ENCODE results near the gene CNOT1.
A peak's percentile ranks its signal among the peaks of the same experiment; 100 is the strongest.

Gene CNOT1

GRCh38 chr16:58490065-58490464, 139.6 kb downstream of the CNOT1 start:
- no peak for DNase-seq

- DNase-seq, result no peak
These were observed 141.1 kb downstream of the CNOT1 start for GRCh38 chr16:58488531-58488930.

- peak in 51 of 56 donors; percentile 17 to 85 (median 59) for DNase-seq
These were observed 141.9 kb downstream of the CNOT1 start for GRCh38 chr16:58487566-58488351.

GRCh38 chr16:58485184-58485887, 144.3 kb downstream of the CNOT1 start:
- no peak for DNase-seq

GRCh38 chr16:58481931-58482330, 147.7 kb downstream of the CNOT1 start:
- no peak for DNase-seq

GRCh38 chr16:58481226-58481869, 148.3 kb downstream of the CNOT1 start:
- DNase-seq, result no peak

- DNase-seq, result no peak
These were observed 151.2 kb downstream of the CNOT1 start for GRCh38 chr16:58478427-58478826.

- no peak for DNase-seq
These were observed 152.8 kb downstream of the CNOT1 start for GRCh38 chr16:58476791-58477190.

GRCh38 chr16:58475091-58475619, 154.5 kb downstream of the CNOT1 start:
- DNase-seq, result no peak

GRCh38 chr16:58474296-58474695, 155.3 kb downstream of the CNOT1 start:
- DNase-seq, result no peak

GRCh38 chr16:58472827-58473226, 156.8 kb downstream of the CNOT1 start:
- no peak for DNase-seq

- no peak for DNase-seq
These were observed 157.4 kb downstream of the CNOT1 start for GRCh38 chr16:58472266-58472665.

GRCh38 chr16:58471209-58471975, 158.2 kb downstream of the CNOT1 start:
- no peak for DNase-seq
